Tibial artery (tissue), 4 donors: Measurements from ENCODE around the gene CDA.

Source experiments
- DNase-seq, 2 donors: peaks; one replicate each; pipeline ENCODE4 v3.0.0-alpha.2; 2019
- H3K27ac ChIP-seq, 2 donors: fragments of 200-600 bp; sonication (generic) in 1 of 2; 1 replicate in 1 of 2; 2 replicates in 1 of 2; pipeline ENCODE4 v1.5.1; 2018 to 2019; ENCODE audit warnings: mild to moderate bottlenecking in 1 of 2
- H3K27me3 ChIP-seq, 2 donors: fragments of 200-600 bp; sonication (generic) in 1 of 2; one replicate each; pipeline versions ENCODE4 v1.5.1 to v1.6.0; 2016 to 2019
- H3K36me3 ChIP-seq, 3 donors: fragments of 200-600 bp; sonication (generic) in 2 of 3; one replicate each; pipeline ENCODE4 v1.5.1; 2016 to 2019; ENCODE audit warnings: mild to moderate bottlenecking in 2 of 3
- H3K4me1 ChIP-seq, 4 donors: fragments of 200-600 bp; sonication (generic) in 2 of 4; 1 replicate in 3 of 4; 2 replicates in 1 of 4; pipeline ENCODE4 v1.5.1; 2016 to 2019
- H3K4me3 ChIP-seq, 2 donors: fragments of 200-600 bp; sonication (generic) in 1 of 2; 1 replicate in 1 of 2; 2 replicates in 1 of 2; pipeline ENCODE4 v1.5.1; 2018 to 2019; ENCODE audit warnings: mild to moderate bottlenecking in 2 of 2
- H3K9me3 ChIP-seq, 3 donors: fragments of 200-600 bp; sonication (generic) in 1 of 3; one replicate each; pipeline ENCODE4 v1.5.1; 2016 to 2019
- intact Hi-C: fragments of 100-400 bp; cut with DNase I; formaldehyde crosslinking; loops from one replicate; pipeline ENCODE4 v1.15.0; 2023; ENCODE audit warnings: low total_unique reads
- TF ChIP-seq, protein P1 (sequence below), 2 experiments: fragments of 200-600 bp in 1 of 2; fragments of 450-650 bp in 1 of 2; IDR thresholded peaks; one replicate each; pipeline ENCODE4 v1.5.1; 2017 to 2019; ENCODE audit warnings: antibody characterized with exemption in 2 of 2, mild to moderate bottlenecking in 1 of 2, moderate library complexity in 1 of 2

Gene CDA

DNA sequence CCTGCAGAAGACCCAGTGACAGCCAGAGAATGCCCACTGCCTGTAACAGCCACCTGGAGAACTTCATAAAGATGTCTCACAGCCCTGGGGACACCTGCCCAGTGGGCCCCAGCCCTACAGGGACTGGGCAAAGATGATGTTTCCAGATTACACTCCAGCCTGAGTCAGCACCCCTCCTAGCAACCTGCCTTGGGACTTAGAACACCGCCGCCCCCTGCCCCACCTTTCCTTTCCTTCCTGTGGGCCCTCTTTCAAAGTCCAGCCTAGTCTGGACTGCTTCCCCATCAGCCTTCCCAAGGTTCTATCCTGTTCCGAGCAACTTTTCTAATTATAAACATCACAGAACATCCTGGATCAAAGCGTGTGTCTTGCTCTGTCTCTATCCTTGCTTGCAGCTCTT, 29.7 kb downstream of the CDA start:
- Histone ChIP-seq H3K27ac (no peak overlapping the region), H3K27me3 (no peaks in the 10 kb centered on the region), H3K4me3 (no peak overlapping the region), H3K4me1 (peaks cover 0 to 14% (median 4%) of the 10 kb centered on the region in 4 donors), H3K36me3 (no peaks in the 10 kb centered on the region), H3K9me3 (no peaks in the 10 kb centered on the region)
- intact Hi-C loops: no loop called here
- DNase-seq: no peak
- TF ChIP-seq, protein P1, sequence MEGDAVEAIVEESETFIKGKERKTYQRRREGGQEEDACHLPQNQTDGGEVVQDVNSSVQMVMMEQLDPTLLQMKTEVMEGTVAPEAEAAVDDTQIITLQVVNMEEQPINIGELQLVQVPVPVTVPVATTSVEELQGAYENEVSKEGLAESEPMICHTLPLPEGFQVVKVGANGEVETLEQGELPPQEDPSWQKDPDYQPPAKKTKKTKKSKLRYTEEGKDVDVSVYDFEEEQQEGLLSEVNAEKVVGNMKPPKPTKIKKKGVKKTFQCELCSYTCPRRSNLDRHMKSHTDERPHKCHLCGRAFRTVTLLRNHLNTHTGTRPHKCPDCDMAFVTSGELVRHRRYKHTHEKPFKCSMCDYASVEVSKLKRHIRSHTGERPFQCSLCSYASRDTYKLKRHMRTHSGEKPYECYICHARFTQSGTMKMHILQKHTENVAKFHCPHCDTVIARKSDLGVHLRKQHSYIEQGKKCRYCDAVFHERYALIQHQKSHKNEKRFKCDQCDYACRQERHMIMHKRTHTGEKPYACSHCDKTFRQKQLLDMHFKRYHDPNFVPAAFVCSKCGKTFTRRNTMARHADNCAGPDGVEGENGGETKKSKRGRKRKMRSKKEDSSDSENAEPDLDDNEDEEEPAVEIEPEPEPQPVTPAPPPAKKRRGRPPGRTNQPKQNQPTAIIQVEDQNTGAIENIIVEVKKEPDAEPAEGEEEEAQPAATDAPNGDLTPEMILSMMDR (IDR thresholded peaks at IDR 0.05): no peak

DNA sequence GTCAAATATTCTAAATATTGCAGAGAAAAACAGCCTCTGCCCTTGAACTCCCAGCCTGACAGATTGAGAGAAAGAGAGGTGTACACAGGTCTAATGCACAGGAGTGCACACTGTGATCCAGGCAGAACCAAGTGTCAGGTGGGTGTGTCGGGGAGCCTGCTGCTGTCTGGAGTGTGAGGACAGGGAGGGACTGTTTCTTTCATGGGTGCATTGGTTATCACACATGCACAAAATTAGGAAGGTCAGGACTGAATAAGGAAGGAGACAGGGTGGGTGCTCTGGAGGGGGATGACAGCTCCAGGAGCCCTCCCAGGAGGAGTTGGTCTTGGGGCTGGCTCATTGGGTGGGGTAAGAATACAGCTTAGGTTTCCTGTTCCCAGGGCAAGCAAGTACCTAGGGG, 31.1 kb downstream of the CDA start:
- peaks cover 0 to 9% (median 3%) of the 10 kb centered on the region in 4 donors for H3K4me1 ChIP-seq
- no peaks in the 10 kb centered on the region for H3K9me3 ChIP-seq
- TF ChIP-seq, protein P1 (IDR thresholded peaks at IDR 0.05): no peak
- no peak for DNase-seq
- no peak overlapping the region for H3K27ac ChIP-seq
- H3K36me3 ChIP-seq: no peaks in the 10 kb centered on the region
- no peak overlapping the region for H3K4me3 ChIP-seq
- intact Hi-C loops: no loop called here
- H3K27me3 ChIP-seq: peaks cover 0 to 3% of the 10 kb centered on the region in 2 donors

DNA sequence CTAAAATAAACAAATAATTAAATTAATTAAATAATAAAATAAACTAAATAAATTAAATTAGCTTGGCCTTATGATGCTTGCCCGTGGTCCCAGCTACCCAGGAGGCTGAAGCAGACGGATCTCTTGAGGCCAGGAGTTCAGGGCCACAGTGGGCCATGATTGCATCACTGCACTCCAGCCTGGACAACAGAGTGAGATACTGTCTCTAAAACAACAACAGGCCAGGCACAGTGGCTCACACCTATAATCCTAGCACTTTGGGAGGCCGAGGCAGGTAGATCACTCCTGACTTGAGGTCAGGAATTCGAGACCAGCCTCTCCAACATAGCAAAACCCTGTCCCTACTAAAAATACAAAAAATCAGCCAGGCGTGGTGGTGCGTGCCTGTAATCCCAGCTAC, 32.1 kb downstream of the CDA start:
- no peak for DNase-seq
- no peak overlapping the region for H3K4me3 ChIP-seq
- H3K9me3 ChIP-seq: no peaks in the 10 kb centered on the region
- peaks cover 0 to 7% (median 3%) of the 10 kb centered on the region in 4 donors for H3K4me1 ChIP-seq
- TF ChIP-seq, protein P1 (IDR thresholded peaks at IDR 0.05): no peak
- H3K27me3 ChIP-seq: peaks cover 0 to 5% of the 10 kb centered on the region in 2 donors
- intact Hi-C loops: no loop called here
- no peaks in the 10 kb centered on the region for H3K36me3 ChIP-seq
- no peak overlapping the region for H3K27ac ChIP-seq

DNA sequence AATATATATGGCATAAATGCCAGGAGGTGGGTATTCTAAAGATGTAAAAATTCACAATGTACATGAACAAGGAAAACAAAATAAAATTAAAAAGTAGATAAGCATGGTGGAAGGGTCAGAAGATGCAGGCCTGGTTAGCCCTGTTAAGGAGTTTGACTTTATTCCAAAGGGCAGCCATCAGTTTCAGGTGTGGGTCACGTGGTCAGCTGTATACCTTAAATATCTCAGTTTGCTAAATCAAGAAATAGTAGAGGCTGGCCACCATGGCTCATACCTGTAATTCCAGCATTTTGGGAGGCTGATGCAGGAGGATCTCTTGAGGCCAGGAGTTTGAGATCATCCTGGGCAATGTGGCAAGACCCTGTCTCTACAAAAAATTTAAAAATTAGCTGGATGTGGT, 35.8 kb downstream of the CDA start:
- H3K27me3 ChIP-seq: peaks cover 0 to 13% of the 10 kb centered on the region in 2 donors
- no peaks in the 10 kb centered on the region for H3K36me3 ChIP-seq
- TF ChIP-seq, protein P1 (IDR thresholded peaks at IDR 0.05): no peak
- H3K27ac ChIP-seq: no peak overlapping the region
- H3K4me1 ChIP-seq: no peaks in the 10 kb centered on the region
- no peaks in the 10 kb centered on the region for H3K9me3 ChIP-seq
- intact Hi-C loops: no loop called here
- no peak for DNase-seq
- H3K4me3 ChIP-seq: no peak overlapping the region

DNA sequence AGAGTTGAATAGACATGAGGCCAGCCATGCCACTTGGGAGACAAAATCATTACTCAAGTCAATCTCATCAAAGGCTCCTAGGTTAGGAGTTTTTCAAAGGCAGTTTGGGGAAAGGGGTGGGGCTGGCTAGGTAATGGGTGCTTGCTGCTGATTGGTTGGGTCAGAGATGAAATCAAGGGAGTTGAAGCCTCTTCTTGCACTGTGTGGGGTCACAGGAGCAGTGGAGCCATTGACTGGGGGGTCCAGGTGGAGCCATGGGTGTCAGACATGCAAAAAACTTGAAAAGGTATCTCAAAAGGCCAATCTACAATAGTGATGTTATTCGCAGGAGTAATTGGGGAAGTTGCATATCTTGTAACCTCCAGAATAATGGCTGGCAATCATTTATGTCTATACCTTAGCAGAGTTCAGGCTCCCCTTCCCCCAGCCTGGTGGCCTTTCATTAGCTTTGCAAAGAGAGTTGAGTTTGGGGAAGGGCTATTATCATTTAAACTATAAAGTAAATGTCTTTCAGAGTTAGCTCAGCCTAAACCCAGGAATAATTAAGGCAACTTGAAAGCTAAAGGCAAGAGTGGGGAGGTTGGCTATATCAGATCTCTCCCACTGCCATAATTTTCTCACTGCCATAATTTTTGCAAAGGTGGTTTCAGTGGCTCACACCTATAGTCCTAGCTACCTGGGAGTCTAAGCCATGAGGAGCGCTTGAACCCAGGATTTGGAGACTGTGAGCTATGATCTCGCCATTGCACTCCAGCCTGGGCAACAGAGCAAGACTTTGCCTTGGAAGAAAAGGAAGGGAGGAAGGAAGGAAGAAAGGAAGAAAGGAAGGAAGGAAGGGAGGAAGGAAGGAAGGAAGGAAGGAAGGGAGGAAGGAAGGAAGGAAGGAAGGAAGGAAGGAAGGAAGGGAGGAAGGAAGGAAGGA, 36.5 kb downstream of the CDA start:
- Histone ChIP-seq H3K4me1 (no peaks in the 10 kb centered on the region), H3K27ac (no peak overlapping the region), H3K27me3 (peaks cover 0 to 17% of the 10 kb centered on the region in 2 donors), H3K36me3 (no peaks in the 10 kb centered on the region), H3K4me3 (no peak overlapping the region), H3K9me3 (no peaks in the 10 kb centered on the region)
- no peak for DNase-seq
- TF ChIP-seq, protein P1 (IDR thresholded peaks at IDR 0.05): no peak
- intact Hi-C loops: no loop called here
